IPS DF 4.7 (cell line): ENCODE results near the gene GFOD2.

ENCODE experiments used
- DNase-seq: peaks from one replicate; pipeline ENCODE4 v3.0.0-alpha.2; 2013; ENCODE audit warnings: low spot score; ENCODE audit errors: extremely low read depth

GFOD2 gene

GRCh38 chr16:67647111-67647651 lies 71.9 kb downstream of the GFOD2 start:
- no peak for DNase-seq

DNA sequence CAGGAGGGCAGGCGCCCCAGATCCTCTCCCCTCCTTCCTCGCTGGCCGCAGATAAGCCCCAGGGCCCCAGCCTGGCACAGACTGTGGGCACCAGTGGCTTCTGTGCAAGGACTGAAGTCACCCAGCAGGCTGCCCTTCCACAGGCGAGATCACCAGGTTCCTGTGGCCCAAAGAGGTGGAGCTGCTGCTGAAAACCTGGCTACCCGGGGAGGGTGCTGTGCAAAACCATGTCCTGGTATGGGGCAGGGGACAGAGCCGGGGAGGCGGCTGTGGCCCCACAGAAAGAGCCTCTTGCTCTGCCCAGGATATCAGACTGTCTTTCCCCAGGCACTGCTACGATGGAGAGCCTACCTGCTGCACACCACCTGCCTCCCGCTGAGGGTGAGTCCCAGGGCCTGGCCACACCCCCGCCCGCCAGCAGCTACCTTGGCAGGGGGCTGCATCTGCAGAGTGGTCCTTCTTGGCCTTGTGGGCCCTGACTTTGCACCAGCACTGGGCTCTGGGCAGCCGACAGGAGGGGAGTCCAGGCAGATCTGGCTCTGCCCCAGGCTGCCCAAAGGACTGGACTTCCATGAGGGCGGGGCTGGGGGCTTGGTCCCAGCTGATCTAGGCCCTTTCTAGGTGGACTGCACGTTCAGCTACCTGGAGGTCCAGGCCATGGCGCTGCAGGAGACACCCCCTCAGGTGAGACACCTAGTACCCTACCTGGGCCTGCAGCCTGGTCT lies 73.6 kb downstream of the GFOD2 start:
- no peak for DNase-seq

DNA sequence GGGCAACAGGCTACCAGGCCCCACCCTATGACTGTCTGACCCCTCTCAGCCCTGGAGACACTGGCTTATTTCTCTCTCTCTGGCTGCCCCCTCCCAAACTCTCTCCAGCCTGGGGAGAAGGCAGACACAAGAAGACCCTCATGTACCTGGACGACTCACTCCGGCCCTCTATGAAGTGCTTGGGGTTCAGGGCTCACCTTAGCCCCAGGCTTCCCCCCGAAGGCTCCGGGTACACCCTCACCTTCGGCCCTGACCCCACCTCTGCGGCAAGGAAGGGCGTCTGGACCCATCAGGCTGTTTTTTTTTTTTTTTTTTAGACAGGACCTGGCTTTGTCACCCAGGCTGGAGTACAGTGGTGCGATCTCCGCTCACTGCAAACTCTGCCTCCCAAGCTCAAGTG lies 75.1 kb downstream of the GFOD2 start:
- no peak for DNase-seq

GRCh38 chr16:67641779-67642708 lies 77.1 kb downstream of the GFOD2 start:
- no peak for DNase-seq

GRCh38 chr16:67637625-67638024 lies 81.5 kb downstream of the GFOD2 start:
- no peak for DNase-seq

DNA sequence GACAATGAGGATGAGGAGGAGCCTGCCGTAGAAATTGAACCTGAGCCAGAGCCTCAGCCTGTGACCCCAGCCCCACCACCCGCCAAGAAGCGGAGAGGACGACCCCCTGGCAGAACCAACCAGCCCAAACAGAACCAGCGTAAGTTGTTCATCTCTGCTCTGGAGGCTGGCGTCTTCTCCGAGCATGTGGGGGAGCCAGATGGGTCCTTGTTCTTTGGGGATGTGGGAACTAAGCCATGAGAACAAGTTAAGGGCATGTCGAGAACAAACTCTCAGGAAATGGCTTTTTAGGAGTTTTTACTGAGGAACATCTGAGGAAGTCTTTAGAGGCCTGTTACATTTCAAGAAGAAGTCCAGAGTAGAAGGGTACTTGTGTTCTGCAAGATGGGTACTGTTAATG lies 82.4 kb downstream of the GFOD2 start:
- DNase-seq: no peak

- DNase-seq: no peak
Measured at GRCh38 chr16:67632415-67633172, 86.5 kb downstream of the GFOD2 start.

DNA sequence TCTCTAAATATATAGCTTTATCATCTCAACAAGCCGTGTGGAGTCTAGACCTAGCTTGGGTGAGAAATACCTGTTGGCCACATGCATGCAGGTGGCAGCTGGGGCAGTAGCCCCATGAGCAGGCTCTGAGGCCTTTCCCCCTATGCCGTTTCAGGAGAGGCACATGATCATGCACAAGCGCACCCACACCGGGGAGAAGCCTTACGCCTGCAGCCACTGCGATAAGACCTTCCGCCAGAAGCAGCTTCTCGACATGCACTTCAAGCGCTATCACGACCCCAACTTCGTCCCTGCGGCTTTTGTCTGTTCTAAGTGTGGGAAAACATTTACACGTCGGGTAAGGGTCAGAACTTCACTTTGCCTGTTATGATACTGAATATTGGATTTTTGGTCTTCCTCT lies 90.9 kb downstream of the GFOD2 start:
- DNase-seq: no peak
